NCI-H2029 (cell line): Measurements from ENCODE around the gene PNMA8C.

Experiments used
- DNase-seq: peaks from one replicate; lab custom pipeline; 2025; lab: John Stamatoyannopoulos, UW

PNMA8C gene

GRCh38 chr19:46428239-46429135, at the start of gene PNMA8C:
TSS of gene PNMA8C (minus strand) at chr19:46428936. CDS start at chr19:46428359, 577 bp downstream.
- peak; percentile 63 for DNase-seq

- DNase-seq: no peak
These were observed 47.2 kb upstream of the PNMA8C start for GRCh38 chr19:46475986-46476385.

- DNase-seq: no peak
These were observed 45.5 kb upstream of the PNMA8C start for GRCh38 chr19:46474211-46474610.

DNA sequence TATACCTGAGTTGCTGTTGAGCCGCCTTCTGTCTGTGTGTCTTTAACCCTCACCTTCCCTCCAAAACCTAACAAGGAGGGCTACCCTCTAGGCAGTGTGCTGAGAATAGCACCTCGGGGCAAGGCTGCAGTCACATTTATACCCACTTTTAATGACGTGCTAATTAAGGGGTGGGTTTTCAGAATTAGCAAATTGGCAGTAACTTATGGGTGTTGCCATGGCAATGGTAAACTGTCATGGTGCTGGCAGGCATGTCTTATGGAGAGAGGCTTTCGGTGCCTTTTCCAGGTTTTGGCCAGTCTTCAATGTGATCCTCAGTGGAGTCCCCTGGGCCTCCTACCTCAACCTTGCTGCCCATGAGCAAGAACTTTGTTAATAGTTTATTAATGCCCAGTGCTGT, 43.9 kb upstream of the PNMA8C start:
- DNase-seq: no peak

DNA sequence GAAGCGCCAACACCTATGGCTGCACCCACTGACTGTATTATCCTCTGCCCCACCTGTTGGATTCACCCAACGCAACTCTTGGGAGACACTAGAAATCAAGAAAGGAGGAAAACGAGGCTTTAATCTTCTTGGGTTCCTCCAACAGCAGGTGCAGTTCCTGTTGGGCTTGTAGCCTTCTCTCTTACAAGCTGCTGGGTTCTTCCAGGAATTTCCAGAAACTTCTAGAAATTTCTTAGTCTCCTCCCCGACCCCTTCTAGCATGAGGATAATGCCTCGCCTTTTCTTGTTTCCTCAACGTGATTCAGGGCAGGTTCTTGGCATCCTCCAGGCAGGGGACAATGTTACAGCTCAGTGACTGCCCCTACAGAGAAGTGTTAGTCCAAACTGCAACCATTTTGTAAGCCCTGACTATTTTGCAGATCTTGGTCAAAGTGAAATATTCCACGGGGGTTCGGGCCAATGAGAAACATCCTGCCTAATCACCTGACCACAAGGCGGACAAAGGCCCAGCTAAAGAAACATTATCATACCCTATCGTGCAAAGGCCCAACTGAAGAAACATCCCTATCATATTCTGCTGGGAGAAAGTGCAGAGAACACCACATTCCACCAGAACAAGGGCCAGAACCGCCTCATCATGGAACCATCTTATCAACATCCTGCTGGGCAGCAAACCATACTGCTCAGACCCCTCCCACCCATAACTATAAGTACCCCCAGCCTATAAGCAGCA, 43.2 kb upstream of the PNMA8C start:
- no peak for DNase-seq

GRCh38 chr19:46471116-46471733, 42.5 kb upstream of the PNMA8C start, which contains the start of gene PNMA8A:
TSS of gene PNMA8A (minus strand) at chr19:46471563. CDS start at chr19:46471035, 528 bp downstream.
- DNase-seq: peak; percentile 64

- no peak for DNase-seq
These were observed 41.6 kb upstream of the PNMA8C start for GRCh38 chr19:46470376-46470775.

- DNase-seq: no peak
These were observed 40.9 kb upstream of the PNMA8C start for GRCh38 chr19:46469541-46470185.

DNA sequence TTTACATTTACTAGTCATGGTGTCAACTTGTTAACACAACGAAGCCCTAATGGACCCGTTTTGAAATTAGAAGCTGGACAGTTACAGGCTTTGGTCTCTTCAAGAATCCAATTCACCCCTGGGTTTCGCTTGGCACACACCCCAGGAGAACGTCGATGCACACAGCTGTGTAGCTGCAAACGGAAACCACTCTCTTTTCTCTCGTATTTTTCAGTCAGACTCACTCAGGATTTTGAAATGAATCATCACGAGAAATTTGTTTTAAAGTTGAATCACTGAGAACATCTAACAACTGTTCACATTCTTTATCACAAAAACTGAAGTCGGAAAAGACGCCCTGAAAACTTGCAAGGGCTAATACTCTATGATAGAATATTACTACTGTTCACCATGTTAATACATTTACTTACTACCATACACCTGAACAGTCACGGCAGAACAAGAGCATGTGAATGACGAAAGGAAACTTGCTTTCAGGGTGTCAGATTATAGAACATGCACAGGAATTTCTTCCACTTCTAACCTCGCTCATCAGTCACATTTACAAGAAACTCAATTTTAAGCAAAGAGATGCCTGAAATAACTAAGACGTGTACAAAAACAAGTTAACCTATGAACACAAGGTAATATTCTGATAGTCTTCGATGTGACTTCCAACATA, 37.9 kb upstream of the PNMA8C start:
- DNase-seq: no peak

DNA sequence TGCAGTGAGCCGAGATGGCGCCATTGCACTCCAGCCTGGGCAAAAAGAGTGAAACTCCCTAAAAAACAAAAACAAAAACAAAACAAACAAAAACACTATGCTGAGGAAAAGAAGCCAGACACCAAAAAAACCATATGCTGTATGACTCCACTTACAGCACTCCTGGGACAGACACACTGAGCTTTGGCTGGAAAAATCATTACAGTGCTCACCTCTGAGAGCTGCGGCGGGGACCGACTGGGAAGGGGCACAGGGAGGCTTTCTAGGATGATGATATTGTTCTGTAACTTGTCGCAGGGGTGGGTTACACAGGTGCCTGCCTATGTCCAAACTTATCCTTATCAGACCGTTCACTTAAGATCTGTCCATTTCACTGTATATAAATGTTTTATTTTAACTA, 34.8 kb upstream of the PNMA8C start:
- DNase-seq: no peak

- no peak for DNase-seq
These were observed 32.8 kb upstream of the PNMA8C start for GRCh38 chr19:46461537-46461936.

- no peak for DNase-seq
These were observed 32.2 kb upstream of the PNMA8C start for GRCh38 chr19:46460981-46461380.

DNA sequence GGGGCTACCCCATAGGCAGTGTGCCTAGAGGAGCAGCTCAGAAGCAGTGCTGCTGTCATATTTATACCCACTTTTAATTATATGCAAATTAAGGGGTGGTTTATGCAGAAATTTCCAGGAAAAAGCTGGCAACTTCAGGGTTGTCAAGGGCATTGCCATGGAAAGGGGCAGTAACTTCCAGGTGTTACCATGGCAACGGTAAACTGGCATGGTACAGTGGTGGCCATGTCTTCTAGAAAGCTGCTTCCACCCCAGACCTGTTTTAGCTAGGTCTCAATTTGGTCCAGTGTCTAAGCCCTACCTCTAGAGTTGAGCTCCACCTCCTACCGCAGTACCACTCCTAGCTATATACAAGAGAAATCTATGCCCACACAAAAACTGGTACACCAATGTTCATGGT, 31.3 kb upstream of the PNMA8C start:
- no peak for DNase-seq

DNA sequence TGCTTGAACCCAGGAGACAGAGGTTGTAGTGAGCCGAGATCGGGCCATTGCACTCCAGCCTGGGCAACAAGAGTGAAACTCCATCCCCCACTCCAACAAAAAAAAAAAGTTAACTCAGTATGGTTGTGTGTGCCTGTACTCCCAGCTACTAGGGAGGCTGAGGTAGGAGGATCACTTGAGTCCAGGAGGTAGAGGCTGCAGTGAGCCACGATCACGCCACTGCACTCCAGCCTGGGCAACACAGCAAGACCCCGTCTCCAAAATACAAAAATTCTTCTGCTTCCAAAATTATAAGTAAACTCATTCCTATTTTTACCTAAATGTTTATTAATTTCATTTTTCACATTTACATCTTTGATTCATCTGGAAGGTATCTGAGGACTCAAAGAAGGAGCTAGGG, 28.2 kb upstream of the PNMA8C start:
- no peak for DNase-seq

DNA sequence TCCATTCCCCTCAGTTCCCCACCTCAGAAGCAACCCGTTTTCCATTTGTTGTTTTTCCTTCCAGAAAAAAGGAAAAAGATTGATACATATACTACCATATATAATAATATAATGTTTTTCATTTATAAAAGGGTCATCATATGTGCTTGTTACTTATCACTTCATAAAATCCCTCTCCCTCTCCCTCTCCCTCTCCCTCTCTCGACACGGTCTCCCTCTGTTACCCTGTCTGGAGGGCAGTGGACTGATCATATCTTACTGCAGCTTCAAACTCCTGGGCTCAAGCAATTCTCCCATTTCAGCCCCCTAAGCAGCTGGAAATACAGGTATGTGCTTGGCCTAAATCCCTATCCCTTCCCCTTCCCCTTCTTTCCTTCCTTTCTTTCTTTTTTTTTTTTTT, 25.5 kb upstream of the PNMA8C start:
- no peak for DNase-seq

DNA sequence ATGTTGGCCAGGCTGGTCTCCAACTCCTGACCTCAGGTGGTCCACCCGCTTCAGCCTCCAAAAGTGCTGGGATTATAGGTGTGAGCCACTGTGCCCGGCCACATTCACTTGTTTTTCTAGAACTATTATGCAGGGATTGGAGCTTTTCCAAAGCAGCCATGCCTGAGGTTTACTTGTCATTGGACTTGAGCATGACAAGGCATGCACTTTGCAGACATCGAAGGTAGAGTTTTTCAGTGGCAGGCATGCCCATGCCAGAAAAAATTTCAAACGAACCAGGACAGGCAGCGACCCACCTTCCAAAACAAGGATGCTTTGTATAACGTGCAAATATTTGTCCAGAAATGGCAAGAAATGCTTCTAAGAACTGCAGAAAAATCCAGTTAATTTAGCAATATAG, 24.9 kb upstream of the PNMA8C start:
- DNase-seq: no peak

- DNase-seq: no peak
These were observed 23.4 kb upstream of the PNMA8C start for GRCh38 chr19:46452186-46452585.

DNA sequence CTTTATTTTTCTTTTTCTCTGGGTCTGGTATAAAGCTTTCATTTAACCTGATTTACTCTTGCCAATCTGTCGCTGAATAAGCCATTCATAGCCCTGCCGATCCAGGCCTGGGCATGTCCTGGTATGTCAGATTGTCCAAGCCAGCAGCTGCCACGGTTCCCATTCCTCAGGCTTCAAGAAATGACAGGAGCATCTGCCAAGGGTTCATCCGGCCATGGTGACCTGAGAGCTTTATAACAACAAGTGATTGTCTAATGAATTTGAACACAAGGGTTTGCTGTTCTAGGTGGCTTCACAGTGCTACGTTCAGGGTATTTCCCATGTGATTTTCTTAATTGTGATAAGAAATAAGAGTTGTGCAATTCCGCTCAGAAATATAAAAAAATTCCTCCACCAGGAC, 22.6 kb upstream of the PNMA8C start:
- DNase-seq: no peak

DNA sequence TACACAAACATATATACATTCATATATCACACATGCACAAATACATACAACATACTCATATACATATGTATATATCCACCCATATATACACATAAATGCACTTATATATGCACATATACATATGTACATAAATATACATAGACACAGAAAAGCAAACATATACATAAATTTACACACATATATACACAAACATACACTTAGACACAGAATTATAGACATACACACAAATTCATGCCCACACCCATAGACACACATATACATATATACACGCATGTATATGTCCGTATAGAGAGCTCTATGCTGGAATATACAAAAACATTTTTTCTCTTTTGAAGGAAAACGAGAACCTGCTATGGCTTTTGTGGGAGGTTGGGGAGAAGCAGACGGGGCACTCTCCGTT, 22.0 kb upstream of the PNMA8C start:
- DNase-seq: no peak

GRCh38 chr19:46449228-46449627, 20.5 kb upstream of the PNMA8C start:
- no peak for DNase-seq

GRCh38 chr19:46448601-46449000, 19.9 kb upstream of the PNMA8C start:
- no peak for DNase-seq

- no peak for DNase-seq
These were observed 19.1 kb upstream of the PNMA8C start for GRCh38 chr19:46447824-46448223.
